GM23248 (cell line): ENCODE measurements around the gene BPIFB3. TPM values are rescaled to one million over a fixed set of nuclear protein-coding genes. Genes with fewer than 3 reads are reported as not detected.

ENCODE experiments used
- DNase-seq: peaks from one replicate; pipeline ENCODE4 v3.0.0-alpha.2; 2015
- H2AFZ ChIP-seq: fragments of 200-600 bp; sonication (generic); 2 replicates; pipeline ENCODE4 v1.6.1; 2016; ENCODE audit warnings: antibody characterized with exemption
- H3F3A ChIP-seq: fragments of 200-600 bp; sonication (generic); 2 replicates; pipeline ENCODE4 v1.6.1; 2016; ENCODE audit warnings: mild to moderate bottlenecking, antibody characterized with exemption, mixed run types; ENCODE audit not compliant: insufficient read depth
- H3K27ac ChIP-seq: fragments of 200-600 bp; sonication (generic); 2 replicates; pipeline ENCODE4 v1.5.1; 2016; ENCODE audit warnings: mild to moderate bottlenecking
- H3K27me3 ChIP-seq: fragments of 200-600 bp; sonication (generic); replicated peaks from 2 replicates; pipeline ENCODE4 v1.6.1; 2016; ENCODE audit warnings: mild to moderate bottlenecking; ENCODE audit not compliant: insufficient read depth
- H3K36me3 ChIP-seq: fragments of 200-600 bp; sonication (generic); 2 replicates; pipeline ENCODE4 v1.6.1; 2016; ENCODE audit warnings: low read depth, mild to moderate bottlenecking
- H3K4me1 ChIP-seq: fragments of 200-600 bp; sonication (generic); 2 replicates; pipeline ENCODE4 v1.6.1; 2016; ENCODE audit warnings: mild to moderate bottlenecking; ENCODE audit not compliant: insufficient read depth
- H3K4me2 ChIP-seq: fragments of 200-600 bp; sonication (generic); one replicate; pipeline ENCODE4 v1.6.1; 2016; ENCODE audit warnings: mild to moderate bottlenecking; ENCODE audit not compliant: unreplicated experiment
- H3K4me3 ChIP-seq: fragments of 200-600 bp; sonication (generic); 2 replicates; pipeline ENCODE4 v1.5.1; 2016; ENCODE audit warnings: mild to moderate bottlenecking
- H3K79me2 ChIP-seq: fragments of 200-600 bp; sonication (generic); 2 replicates; pipeline ENCODE4 v1.6.1; 2016; ENCODE audit warnings: mild to moderate bottlenecking; ENCODE audit not compliant: insufficient read depth
- H3K9ac ChIP-seq: fragments of 200-600 bp; sonication (generic); 2 replicates; pipeline ENCODE4 v1.6.1; 2016; ENCODE audit warnings: mild to moderate bottlenecking
- H3K9me2 ChIP-seq: fragments of 200-600 bp; sonication (generic); 2 replicates; pipeline ENCODE4 v1.6.1; 2016; ENCODE audit warnings: mixed run types, mild to moderate bottlenecking, moderate library complexity; ENCODE audit not compliant: insufficient read depth
- H3K9me3 ChIP-seq: fragments of 200-600 bp; sonication (generic); one replicate; pipeline ENCODE4 v1.6.1; 2017; ENCODE audit warnings: low read depth
- H4K20me1 ChIP-seq: fragments of 200-600 bp; sonication (generic); 2 replicates; pipeline ENCODE4 v1.6.0; 2016; ENCODE audit not compliant: insufficient read depth
- EZH2 ChIP-seq: fragments of 200-600 bp; sonication (generic); IDR thresholded peaks from 2 replicates; pipeline ENCODE4 v1.6.1; 2018; ENCODE audit warnings: antibody characterized with exemption, mild to moderate bottlenecking; ENCODE audit not compliant: insufficient read depth, poor library complexity, severe bottlenecking
- EZH2phosphoT487 ChIP-seq: fragments of 200-600 bp; sonication (generic); IDR thresholded peaks from 2 replicates; pipeline ENCODE4 v1.6.1; 2018; ENCODE audit warnings: antibody characterized with exemption, moderate library complexity, mild to moderate bottlenecking, low read depth; ENCODE audit not compliant: insufficient read depth
- WGBS, 2 experiments: methylation state at CpG; one replicate each; pipeline ENCODE4 v1.1.6; 2015 to 2017; ENCODE audit warnings: low lambda C conversion rate in 2 of 2, low coverage in 1 of 2; ENCODE audit errors: missing lambda C conversion rate in 2 of 2; 5-methylcytosine and 5-hydroxymethylcytosine counted together
- in situ Hi-C: fragments of 300-500 bp; cut with MboI; formaldehyde crosslinking; loops from 2 replicates; pipeline ENCODE4 v1.15.0; 2020
- polyA plus RNA-seq: library from polyadenylated mRNA; unstranded; fragments of >200 nt; fragmentation: Nextera tagmentation; extraction: Ambion mirVana; gene quantifications from 2 replicates; pipeline ENCODE4 v1.2.1, GENCODE V29; 2016
- total RNA-seq: library from RNA; depleted of rRNA; stranded (reverse); fragments of >200 nt; shearing (Covaris generic); gene quantifications from 2 replicates; pipeline ENCODE4 v1.2.3, GENCODE V29; 2014

BPIFB3 gene
- total and polyA plus RNA-seq, 2 experiments from 2014 or later: not detected

- H3K9me3 ChIP-seq: no peaks in the 10 kb centered on the region
- H3K36me3 ChIP-seq: no peaks in the 10 kb centered on the region
- H2AFZ ChIP-seq: no peak overlapping the region
- DNase-seq: no peak
- no peak overlapping the region for H3K9ac ChIP-seq
- H3K79me2 ChIP-seq: no peaks in the 10 kb centered on the region
- no peak overlapping the region for H3K4me3 ChIP-seq
- no peak overlapping the region for H3K27ac ChIP-seq
- no peaks in the 10 kb centered on the region for H4K20me1 ChIP-seq
- TF ChIP-seq EZH2phosphoT487 (no peak), EZH2 (no peak)
- H3K9me2 ChIP-seq: no peaks in the 10 kb centered on the region
- no peaks in the 10 kb centered on the region for H3K4me1 ChIP-seq
- in situ Hi-C loops: no loop called here
- H3K4me2 ChIP-seq: no peak overlapping the region
- no peaks in the 10 kb centered on the region for H3F3A ChIP-seq
- WGBS, 2 experiments: 23 to 25% methylated on average over 5 of the region's 5 CpGs
- no peaks in the 10 kb centered on the region; the same call in 1 of the 2 replicates for H3K27me3 ChIP-seq
Measured at GRCh38 chr20:33033381-33033780, 20.3 kb upstream of the BPIFB3 start.

DNA sequence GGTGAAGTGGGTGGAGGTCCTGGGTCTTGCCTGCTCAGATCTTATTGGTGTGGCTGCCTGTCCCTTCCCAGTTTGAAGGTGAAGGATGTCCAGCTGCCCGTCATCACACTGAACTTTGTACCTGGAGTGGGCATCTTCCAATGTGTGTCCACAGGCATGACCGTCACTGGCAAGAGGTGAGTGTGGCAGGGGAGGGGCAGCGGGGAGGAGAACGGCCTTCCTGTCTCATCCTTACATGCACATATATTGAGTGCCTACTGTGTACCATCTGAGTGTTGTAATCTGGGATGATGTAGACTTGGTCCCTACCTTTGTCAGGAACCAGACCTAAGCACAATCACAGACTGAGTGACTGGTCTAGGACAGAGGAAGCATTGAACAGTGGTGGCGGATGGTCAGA, 19.6 kb upstream of the BPIFB3 start:
- H3K36me3 ChIP-seq: no peaks in the 10 kb centered on the region
- H3F3A ChIP-seq: no peaks in the 10 kb centered on the region
- H3K9me3 ChIP-seq: no peaks in the 10 kb centered on the region
- no peaks in the 10 kb centered on the region for H3K79me2 ChIP-seq
- H4K20me1 ChIP-seq: no peaks in the 10 kb centered on the region
- no peak overlapping the region for H3K9ac ChIP-seq
- no peak overlapping the region for H3K27ac ChIP-seq
- no peaks in the 10 kb centered on the region for H3K4me1 ChIP-seq
- H2AFZ ChIP-seq: no peak overlapping the region
- no peak overlapping the region for H3K4me3 ChIP-seq
- in situ Hi-C loops: no loop called here
- DNase-seq: no peak
- H3K27me3 ChIP-seq: no peaks in the 10 kb centered on the region; the same call in 1 of the 2 replicates
- 44% methylated on average over 5 of the region's 5 CpGs for WGBS, 2 experiments
- TF ChIP-seq EZH2 (no peak), EZH2phosphoT487 (no peak)
- H3K4me2 ChIP-seq: no peak overlapping the region
- no peaks in the 10 kb centered on the region for H3K9me2 ChIP-seq

DNA sequence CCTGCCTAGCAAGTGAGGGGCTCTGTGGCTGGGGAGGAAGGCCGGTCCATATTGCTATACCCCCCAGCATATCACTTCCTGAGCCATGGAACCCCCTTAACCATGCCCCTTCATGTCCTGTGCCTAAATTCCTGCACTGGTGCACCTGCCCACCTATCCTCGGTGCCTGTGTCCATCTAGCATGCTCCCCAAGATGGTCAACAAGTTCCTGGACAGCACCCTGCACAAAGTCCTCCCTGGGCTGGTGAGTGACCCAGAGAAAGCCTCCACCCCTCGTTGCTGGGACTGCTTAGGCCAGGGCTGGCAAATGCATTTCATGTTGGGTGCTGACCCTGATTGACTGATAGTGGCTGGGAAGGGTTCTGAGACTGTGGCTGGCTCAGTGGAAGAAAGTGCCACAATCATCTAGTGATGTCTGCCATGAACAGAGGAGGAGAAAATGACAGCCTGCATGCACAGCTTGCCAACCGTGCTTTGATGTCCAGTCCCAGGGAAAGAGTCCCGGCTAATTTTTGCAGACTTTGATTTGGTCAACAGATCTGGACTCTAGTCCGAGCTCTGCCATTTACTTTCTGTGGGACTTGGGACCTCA, 18.7 kb upstream of the BPIFB3 start:
- H3K9me2 ChIP-seq: no peaks in the 10 kb centered on the region
- H3K36me3 ChIP-seq: no peaks in the 10 kb centered on the region
- WGBS, 2 experiments: 26 to 31% methylated on average over 6 of the region's 6 CpGs
- in situ Hi-C loops: no loop called here
- DNase-seq: no peak
- no peaks in the 10 kb centered on the region for H3K4me1 ChIP-seq
- no peak overlapping the region for H3K4me3 ChIP-seq
- no peaks in the 10 kb centered on the region; the same call in 1 of the 2 replicates for H3K27me3 ChIP-seq
- H3F3A ChIP-seq: no peaks in the 10 kb centered on the region
- no peak for TF ChIP-seq EZH2phosphoT487
- TF ChIP-seq EZH2: no peak
- H3K79me2 ChIP-seq: no peaks in the 10 kb centered on the region
- no peak overlapping the region for H2AFZ ChIP-seq
- H4K20me1 ChIP-seq: no peaks in the 10 kb centered on the region
- H3K27ac ChIP-seq: no peak overlapping the region
- H3K4me2 ChIP-seq: no peak overlapping the region
- no peaks in the 10 kb centered on the region for H3K9me3 ChIP-seq
- no peak overlapping the region for H3K9ac ChIP-seq

- no peak overlapping the region for H3K4me3 ChIP-seq
- H3K9ac ChIP-seq: no peak overlapping the region
- H3K4me1 ChIP-seq: no peaks in the 10 kb centered on the region
- H4K20me1 ChIP-seq: no peaks in the 10 kb centered on the region
- DNase-seq: no peak
- no peaks in the 10 kb centered on the region for H3K9me3 ChIP-seq
- no peak overlapping the region for H3K27ac ChIP-seq
- H3K9me2 ChIP-seq: no peaks in the 10 kb centered on the region
- H3K36me3 ChIP-seq: no peaks in the 10 kb centered on the region
- H3K27me3 ChIP-seq: no peaks in the 10 kb centered on the region
- no peaks in the 10 kb centered on the region for H3K79me2 ChIP-seq
- TF ChIP-seq EZH2phosphoT487 (no peak), EZH2 (no peak)
- H3K4me2 ChIP-seq: no peak overlapping the region
- WGBS, 2 experiments: 13 to 27% methylated on average over 5 of the region's 5 CpGs
- no peaks in the 10 kb centered on the region for H3F3A ChIP-seq
- in situ Hi-C loops: no loop called here
- no peak overlapping the region for H2AFZ ChIP-seq
Measured at GRCh38 chr20:33037456-33037855, 16.2 kb upstream of the BPIFB3 start.
